ENCODE measurements around the gene ARHGAP24. TPM values are rescaled to one million over a fixed set of nuclear protein-coding genes. Genes with fewer than 3 reads are reported as not detected.

ARHGAP24 gene
- total and polyA plus RNA-seq, 2 experiments from 2014 or later: 0.21 to 0.36 TPM

DNA sequence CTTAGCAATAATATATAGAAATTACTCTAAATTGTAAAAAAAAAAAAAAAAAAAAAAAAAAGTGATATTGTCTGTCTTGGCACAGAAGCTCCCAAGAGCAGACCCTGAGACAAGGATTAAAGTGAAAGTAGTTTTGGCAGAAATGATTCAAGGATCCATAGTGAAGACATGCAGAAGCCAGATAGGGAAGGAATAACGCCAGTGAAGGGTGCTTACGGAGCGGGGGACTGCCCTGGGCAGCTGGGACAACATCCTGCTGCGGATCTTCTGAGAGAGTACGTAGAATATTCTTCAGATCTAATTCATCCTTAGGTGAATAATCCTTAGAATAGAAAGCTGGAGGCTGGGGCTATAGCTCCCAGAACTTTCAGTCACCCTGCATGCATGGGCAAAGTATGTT lies 39.8 kb downstream of the ARHGAP24 start:
- no peak for DNase-seq (ENCODE audit: low spot score)
- Mint-ChIP-seq H3K27me3 (ENCODE audit: insufficient read depth, low read depth, poor library complexity) (peaks cover 3% of the 10 kb centered on the region), H3K4me1 (no peaks in the 10 kb centered on the region), H3K4me3 (no peak overlapping the region), H3K9me3 (no peaks in the 10 kb centered on the region; the same call in 2 of the 3 replicates), H3K27ac (no peak overlapping the region), H3K36me3 (ENCODE audit: low read depth) (no peaks in the 10 kb centered on the region)
- no peak overlapping the region for H3K4me3 ChIP-seq
- H3K27me3 ChIP-seq (ENCODE audit: insufficient read depth): no peaks in the 10 kb centered on the region
- ATAC-seq: no peak
- H3K4me2 ChIP-seq: no peak overlapping the region
- no peaks in the 10 kb centered on the region for H3K9me2 ChIP-seq (ENCODE audit: insufficient read depth)
- H4K20me1 ChIP-seq (replicated peaks; ENCODE audit: insufficient read depth): no peaks in the 10 kb centered on the region
- H3F3A ChIP-seq (replicated peaks; ENCODE audit: low read depth): no peaks in the 10 kb centered on the region
- H2AFZ ChIP-seq: no peak overlapping the region
- no peaks in the 10 kb centered on the region for H3K79me2 ChIP-seq (replicated peaks; ENCODE audit: insufficient read depth)
- no peaks in the 10 kb centered on the region for H3K4me1 ChIP-seq (ENCODE audit: insufficient read depth)
- TF ChIP-seq, protein P1, sequence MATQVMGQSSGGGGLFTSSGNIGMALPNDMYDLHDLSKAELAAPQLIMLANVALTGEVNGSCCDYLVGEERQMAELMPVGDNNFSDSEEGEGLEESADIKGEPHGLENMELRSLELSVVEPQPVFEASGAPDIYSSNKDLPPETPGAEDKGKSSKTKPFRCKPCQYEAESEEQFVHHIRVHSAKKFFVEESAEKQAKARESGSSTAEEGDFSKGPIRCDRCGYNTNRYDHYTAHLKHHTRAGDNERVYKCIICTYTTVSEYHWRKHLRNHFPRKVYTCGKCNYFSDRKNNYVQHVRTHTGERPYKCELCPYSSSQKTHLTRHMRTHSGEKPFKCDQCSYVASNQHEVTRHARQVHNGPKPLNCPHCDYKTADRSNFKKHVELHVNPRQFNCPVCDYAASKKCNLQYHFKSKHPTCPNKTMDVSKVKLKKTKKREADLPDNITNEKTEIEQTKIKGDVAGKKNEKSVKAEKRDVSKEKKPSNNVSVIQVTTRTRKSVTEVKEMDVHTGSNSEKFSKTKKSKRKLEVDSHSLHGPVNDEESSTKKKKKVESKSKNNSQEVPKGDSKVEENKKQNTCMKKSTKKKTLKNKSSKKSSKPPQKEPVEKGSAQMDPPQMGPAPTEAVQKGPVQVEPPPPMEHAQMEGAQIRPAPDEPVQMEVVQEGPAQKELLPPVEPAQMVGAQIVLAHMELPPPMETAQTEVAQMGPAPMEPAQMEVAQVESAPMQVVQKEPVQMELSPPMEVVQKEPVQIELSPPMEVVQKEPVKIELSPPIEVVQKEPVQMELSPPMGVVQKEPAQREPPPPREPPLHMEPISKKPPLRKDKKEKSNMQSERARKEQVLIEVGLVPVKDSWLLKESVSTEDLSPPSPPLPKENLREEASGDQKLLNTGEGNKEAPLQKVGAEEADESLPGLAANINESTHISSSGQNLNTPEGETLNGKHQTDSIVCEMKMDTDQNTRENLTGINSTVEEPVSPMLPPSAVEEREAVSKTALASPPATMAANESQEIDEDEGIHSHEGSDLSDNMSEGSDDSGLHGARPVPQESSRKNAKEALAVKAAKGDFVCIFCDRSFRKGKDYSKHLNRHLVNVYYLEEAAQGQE (IDR thresholded peaks at IDR 0.05; ENCODE audit: unreplicated experiment): no peak
- TF ChIP-seq, protein P2, sequence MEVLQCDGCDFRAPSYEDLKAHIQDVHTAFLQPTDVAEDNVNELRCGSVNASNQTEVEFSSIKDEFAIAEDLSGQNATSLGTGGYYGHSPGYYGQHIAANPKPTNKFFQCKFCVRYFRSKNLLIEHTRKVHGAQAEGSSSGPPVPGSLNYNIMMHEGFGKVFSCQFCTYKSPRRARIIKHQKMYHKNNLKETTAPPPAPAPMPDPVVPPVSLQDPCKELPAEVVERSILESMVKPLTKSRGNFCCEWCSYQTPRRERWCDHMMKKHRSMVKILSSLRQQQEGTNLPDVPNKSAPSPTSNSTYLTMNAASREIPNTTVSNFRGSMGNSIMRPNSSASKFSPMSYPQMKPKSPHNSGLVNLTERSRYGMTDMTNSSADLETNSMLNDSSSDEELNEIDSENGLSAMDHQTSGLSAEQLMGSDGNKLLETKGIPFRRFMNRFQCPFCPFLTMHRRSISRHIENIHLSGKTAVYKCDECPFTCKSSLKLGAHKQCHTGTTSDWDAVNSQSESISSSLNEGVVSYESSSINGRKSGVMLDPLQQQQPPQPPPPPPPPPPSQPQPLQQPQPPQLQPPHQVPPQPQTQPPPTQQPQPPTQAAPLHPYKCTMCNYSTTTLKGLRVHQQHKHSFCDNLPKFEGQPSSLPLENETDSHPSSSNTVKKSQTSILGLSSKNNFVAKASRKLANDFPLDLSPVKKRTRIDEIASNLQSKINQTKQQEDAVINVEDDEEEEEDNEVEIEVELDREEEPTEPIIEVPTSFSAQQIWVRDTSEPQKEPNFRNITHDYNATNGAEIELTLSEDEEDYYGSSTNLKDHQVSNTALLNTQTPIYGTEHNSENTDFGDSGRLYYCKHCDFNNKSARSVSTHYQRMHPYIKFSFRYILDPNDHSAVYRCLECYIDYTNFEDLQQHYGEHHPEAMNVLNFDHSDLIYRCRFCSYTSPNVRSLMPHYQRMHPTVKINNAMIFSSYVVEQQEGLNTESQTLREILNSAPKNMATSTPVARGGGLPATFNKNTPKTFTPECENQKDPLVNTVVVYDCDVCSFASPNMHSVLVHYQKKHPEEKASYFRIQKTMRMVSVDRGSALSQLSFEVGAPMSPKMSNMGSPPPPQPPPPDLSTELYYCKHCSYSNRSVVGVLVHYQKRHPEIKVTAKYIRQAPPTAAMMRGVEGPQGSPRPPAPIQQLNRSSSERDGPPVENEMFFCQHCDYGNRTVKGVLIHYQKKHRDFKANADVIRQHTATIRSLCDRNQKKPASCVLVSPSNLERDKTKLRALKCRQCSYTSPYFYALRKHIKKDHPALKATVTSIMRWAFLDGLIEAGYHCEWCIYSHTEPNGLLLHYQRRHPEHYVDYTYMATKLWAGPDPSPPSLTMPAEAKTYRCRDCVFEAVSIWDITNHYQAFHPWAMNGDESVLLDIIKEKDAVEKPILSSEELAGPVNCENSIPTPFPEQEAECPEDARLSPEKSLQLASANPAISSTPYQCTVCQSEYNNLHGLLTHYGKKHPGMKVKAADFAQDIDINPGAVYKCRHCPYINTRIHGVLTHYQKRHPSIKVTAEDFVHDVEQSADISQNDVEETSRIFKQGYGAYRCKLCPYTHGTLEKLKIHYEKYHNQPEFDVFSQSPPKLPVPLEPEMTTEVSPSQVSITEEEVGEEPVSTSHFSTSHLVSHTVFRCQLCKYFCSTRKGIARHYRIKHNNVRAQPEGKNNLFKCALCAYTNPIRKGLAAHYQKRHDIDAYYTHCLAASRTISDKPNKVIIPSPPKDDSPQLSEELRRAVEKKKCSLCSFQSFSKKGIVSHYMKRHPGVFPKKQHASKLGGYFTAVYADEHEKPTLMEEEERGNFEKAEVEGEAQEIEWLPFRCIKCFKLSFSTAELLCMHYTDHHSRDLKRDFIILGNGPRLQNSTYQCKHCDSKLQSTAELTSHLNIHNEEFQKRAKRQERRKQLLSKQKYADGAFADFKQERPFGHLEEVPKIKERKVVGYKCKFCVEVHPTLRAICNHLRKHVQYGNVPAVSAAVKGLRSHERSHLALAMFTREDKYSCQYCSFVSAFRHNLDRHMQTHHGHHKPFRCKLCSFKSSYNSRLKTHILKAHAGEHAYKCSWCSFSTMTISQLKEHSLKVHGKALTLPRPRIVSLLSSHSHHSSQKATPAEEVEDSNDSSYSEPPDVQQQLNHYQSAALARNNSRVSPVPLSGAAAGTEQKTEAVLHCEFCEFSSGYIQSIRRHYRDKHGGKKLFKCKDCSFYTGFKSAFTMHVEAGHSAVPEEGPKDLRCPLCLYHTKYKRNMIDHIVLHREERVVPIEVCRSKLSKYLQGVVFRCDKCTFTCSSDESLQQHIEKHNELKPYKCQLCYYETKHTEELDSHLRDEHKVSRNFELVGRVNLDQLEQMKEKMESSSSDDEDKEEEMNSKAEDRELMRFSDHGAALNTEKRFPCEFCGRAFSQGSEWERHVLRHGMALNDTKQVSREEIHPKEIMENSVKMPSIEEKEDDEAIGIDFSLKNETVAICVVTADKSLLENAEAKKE (CRISPR knock-in tag; IDR thresholded peaks at IDR 0.05): no peak
- TF ChIP-seq STAT1 (IDR thresholded peaks at IDR 0.05; ENCODE audit: unreplicated experiment): no peak
- no peak for TF ChIP-seq ZNF331 (CRISPR knock-in tag; IDR thresholded peaks at IDR 0.05; ENCODE audit: low read depth)
- no peak for TF ChIP-seq JUNB (IDR thresholded peaks at IDR 0.05; ENCODE audit: unreplicated experiment)
- H3K36me3 ChIP-seq (ENCODE audit: insufficient read depth): no peaks in the 10 kb centered on the region
- H3K27ac ChIP-seq (ENCODE audit: low read depth): no peak overlapping the region
